GM12878 (cell line): ENCODE measurements around the gene NRDE2.

Source experiments
- CEBPB ChIP-seq, 2 experiments: fragments of 150-350 bp in 1 of 2; IDR thresholded peaks; 2 replicates each; pipeline ENCODE4 v1.6.1; 2012 to 2014; ENCODE audit warnings: low read depth in 2 of 2, low read length in 2 of 2, borderline replicate concordance in 1 of 2, inconsistent platforms in 1 of 2
- EP300 ChIP-seq, 2 experiments: fragments of 150-350 bp in 1 of 2; IDR thresholded peaks; 2 replicates each; pipeline ENCODE4 v1.6.1; 2011 to 2012; ENCODE audit warnings: low read depth in 2 of 2, low read length in 2 of 2, borderline replicate concordance in 1 of 2, improper control_type of control experiment in 1 of 2, inconsistent platforms in 1 of 2; ENCODE audit not compliant: control insufficient read depth in 1 of 2
- MXI1 ChIP-seq: fragments of 150-350 bp; IDR thresholded peaks from 2 replicates; pipeline ENCODE4 v1.6.1; 2011; ENCODE audit warnings: low read depth, mild to moderate bottlenecking, inconsistent platforms, low read length, improper control_type of control experiment
- MYC ChIP-seq: IDR thresholded peaks from 2 replicates; pipeline ENCODE4 v1.6.1; 2011; ENCODE audit warnings: mild to moderate bottlenecking, low read length, moderate library complexity, inconsistent platforms; ENCODE audit not compliant: insufficient read depth, insufficient replicate concordance, insufficient read length, severe bottlenecking
- NFXL1 ChIP-seq: fragments of 450-650 bp; IDR thresholded peaks from 2 replicates; pipeline ENCODE4 v1.6.1; 2017; ENCODE audit warnings: antibody characterized with exemption, mild to moderate bottlenecking, borderline replicate concordance
- REST ChIP-seq: IDR thresholded peaks from 2 replicates; pipeline ENCODE4 v1.6.1; 2012; ENCODE audit warnings: mild to moderate bottlenecking, low read depth, low read length
- SIN3A ChIP-seq: IDR thresholded peaks from 2 replicates; pipeline ENCODE4 v1.6.1; 2012; ENCODE audit warnings: low read depth, low read length, improper control_type of control experiment
- SPI1 ChIP-seq: IDR thresholded peaks from 2 replicates; pipeline ENCODE4 v1.6.1; 2011; ENCODE audit warnings: low read depth, mild to moderate bottlenecking, low read length, moderate library complexity, borderline replicate concordance; ENCODE audit not compliant: insufficient read depth
- TF ChIP-seq, protein P1 (sequence below), 3 experiments: IDR thresholded peaks in 2 of 3; conservative IDR thresholded peaks in 1 of 3; 2 replicates each; pipeline ENCODE4 v1.5.1; 2011; ENCODE audit warnings: low read depth in 3 of 3, low read length in 3 of 3, mild to moderate bottlenecking in 3 of 3, control low read depth in 2 of 3, moderate library complexity in 2 of 3, inconsistent platforms in 1 of 3, mixed read lengths in 1 of 3; ENCODE audit not compliant: control insufficient read depth in 2 of 3, insufficient read depth in 1 of 3; ENCODE audit errors: extremely low read depth in 1 of 3
- TF ChIP-seq, protein P2 (sequence below): fragments of 450-650 bp; IDR thresholded peaks from 2 replicates; pipeline ENCODE4 v1.6.1; 2017; ENCODE audit warnings: borderline replicate concordance
- TF ChIP-seq, protein P3 (sequence below): fragments of 450-650 bp; IDR thresholded peaks from 2 replicates; pipeline ENCODE4 v1.6.1; 2017; ENCODE audit warnings: antibody characterized with exemption, mild to moderate bottlenecking, moderate library complexity

DNA sequence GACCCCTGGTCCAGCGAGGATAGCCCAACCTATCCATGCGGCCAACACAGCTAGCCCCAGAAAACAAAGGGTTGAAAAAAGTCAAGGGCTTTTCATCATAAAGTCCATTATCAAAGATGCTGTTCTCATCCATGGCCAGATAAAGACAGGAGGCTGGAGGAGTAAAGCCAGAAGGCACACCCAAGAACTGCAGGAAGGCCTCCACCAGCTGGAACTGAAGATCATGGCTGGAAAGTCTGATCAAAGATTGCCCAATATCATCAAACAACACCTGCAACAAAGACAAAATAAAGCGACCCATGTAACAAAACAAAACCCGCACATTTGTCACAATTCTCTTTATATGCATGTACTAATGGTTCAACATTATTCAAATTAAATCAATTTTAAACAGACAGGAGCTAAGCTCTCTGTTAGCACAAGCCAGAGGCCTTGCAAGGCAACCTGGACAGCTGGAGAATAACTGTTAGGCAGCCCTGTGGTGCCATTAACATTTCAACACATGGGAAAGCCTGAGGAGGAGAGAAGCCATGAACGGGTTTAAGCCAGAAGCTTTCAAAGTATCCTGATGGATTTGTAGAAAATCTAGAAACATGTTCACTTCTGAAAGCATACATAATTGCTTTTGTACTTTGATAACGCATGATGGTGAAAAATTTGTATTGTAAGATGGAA lies 41.3 kb downstream of the NRDE2 start:
- TF ChIP-seq, protein P1, sequence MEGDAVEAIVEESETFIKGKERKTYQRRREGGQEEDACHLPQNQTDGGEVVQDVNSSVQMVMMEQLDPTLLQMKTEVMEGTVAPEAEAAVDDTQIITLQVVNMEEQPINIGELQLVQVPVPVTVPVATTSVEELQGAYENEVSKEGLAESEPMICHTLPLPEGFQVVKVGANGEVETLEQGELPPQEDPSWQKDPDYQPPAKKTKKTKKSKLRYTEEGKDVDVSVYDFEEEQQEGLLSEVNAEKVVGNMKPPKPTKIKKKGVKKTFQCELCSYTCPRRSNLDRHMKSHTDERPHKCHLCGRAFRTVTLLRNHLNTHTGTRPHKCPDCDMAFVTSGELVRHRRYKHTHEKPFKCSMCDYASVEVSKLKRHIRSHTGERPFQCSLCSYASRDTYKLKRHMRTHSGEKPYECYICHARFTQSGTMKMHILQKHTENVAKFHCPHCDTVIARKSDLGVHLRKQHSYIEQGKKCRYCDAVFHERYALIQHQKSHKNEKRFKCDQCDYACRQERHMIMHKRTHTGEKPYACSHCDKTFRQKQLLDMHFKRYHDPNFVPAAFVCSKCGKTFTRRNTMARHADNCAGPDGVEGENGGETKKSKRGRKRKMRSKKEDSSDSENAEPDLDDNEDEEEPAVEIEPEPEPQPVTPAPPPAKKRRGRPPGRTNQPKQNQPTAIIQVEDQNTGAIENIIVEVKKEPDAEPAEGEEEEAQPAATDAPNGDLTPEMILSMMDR (IDR thresholded peaks at IDR 0.05 in 2 of 3, conservative IDR thresholded peaks at IDR 0.05 in 1 of 3; ENCODE audit: control insufficient read depth in 2 of 3, extremely low read depth in 1 of 3, insufficient read depth in 1 of 3, low read depth in 3 of 3, low read length in 3 of 3): no peak
- TF ChIP-seq, protein P2, sequence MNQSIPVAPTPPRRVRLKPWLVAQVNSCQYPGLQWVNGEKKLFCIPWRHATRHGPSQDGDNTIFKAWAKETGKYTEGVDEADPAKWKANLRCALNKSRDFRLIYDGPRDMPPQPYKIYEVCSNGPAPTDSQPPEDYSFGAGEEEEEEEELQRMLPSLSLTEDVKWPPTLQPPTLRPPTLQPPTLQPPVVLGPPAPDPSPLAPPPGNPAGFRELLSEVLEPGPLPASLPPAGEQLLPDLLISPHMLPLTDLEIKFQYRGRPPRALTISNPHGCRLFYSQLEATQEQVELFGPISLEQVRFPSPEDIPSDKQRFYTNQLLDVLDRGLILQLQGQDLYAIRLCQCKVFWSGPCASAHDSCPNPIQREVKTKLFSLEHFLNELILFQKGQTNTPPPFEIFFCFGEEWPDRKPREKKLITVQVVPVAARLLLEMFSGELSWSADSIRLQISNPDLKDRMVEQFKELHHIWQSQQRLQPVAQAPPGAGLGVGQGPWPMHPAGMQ: no peak
- no peak for TF ChIP-seq NFXL1
- no peak for TF ChIP-seq EP300 (IDR thresholded peaks at IDR 0.05; ENCODE audit: borderline replicate concordance in 1 of 2, control insufficient read depth in 1 of 2, low read depth in 2 of 2, low read length in 2 of 2)
- no peak for TF ChIP-seq MXI1
- TF ChIP-seq SPI1: no peak
- TF ChIP-seq CEBPB (IDR thresholded peaks at IDR 0.05; ENCODE audit: borderline replicate concordance in 1 of 2, low read depth in 2 of 2, low read length in 2 of 2): no peak
- no peak for TF ChIP-seq REST
- no peak for TF ChIP-seq SIN3A
- no peak for TF ChIP-seq MYC
- TF ChIP-seq, protein P3, sequence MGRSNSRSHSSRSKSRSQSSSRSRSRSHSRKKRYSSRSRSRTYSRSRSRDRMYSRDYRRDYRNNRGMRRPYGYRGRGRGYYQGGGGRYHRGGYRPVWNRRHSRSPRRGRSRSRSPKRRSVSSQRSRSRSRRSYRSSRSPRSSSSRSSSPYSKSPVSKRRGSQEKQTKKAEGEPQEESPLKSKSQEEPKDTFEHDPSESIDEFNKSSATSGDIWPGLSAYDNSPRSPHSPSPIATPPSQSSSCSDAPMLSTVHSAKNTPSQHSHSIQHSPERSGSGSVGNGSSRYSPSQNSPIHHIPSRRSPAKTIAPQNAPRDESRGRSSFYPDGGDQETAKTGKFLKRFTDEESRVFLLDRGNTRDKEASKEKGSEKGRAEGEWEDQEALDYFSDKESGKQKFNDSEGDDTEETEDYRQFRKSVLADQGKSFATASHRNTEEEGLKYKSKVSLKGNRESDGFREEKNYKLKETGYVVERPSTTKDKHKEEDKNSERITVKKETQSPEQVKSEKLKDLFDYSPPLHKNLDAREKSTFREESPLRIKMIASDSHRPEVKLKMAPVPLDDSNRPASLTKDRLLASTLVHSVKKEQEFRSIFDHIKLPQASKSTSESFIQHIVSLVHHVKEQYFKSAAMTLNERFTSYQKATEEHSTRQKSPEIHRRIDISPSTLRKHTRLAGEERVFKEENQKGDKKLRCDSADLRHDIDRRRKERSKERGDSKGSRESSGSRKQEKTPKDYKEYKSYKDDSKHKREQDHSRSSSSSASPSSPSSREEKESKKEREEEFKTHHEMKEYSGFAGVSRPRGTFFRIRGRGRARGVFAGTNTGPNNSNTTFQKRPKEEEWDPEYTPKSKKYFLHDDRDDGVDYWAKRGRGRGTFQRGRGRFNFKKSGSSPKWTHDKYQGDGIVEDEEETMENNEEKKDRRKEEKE: no peak
